ENCODE data around the gene TBX4.
"Not testable (repeated sequence)": the region's sequence is repeated elsewhere in the genome, so short reads cannot be mapped to it uniquely, and the experiment has no call there.

TBX4 gene

DNA sequence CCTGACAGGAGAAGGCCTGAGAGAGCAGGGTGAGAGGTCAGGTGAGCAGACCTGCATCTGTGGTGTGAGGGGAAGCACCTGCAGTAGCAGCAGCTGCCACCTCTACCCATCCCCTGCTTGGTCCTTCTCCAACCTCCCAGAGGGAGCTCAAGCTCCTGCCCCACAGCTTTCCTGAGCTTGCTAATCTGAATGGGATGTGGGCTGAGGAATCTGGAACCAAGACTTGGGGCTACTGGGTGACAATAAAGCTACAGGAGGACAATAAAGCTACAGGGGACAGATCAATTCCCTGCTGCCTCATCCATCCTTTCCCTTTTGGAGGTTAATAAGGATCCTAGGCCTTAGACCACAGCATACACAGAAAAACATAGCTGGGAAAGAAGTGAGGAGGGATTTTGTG, 4.9 kb upstream of the TBX4 start:
- H4K8ac ChIP-seq (ENCODE audit: low read depth, low read length), result no peak overlapping the region
- no peak overlapping the region for H3K18ac ChIP-seq (ENCODE audit: low read length)
- no peak overlapping the region for H3K27ac ChIP-seq (replicated peaks; ENCODE audit: low read length)
- H3K27me3 ChIP-seq (ENCODE audit: control insufficient read depth in 3 of 3, insufficient read depth in 3 of 3, low read depth in 1 of 3, low read length in 3 of 3), result peaks cover 13 to 86% (median 24%) of the 10 kb centered on the region in 3 experiments
- H3K9me3 ChIP-seq (replicated peaks in 1 of 2; ENCODE audit: control insufficient read depth in 2 of 2, insufficient read depth in 1 of 2, low read depth in 1 of 2, low read length in 2 of 2), result peaks cover 0 to 7% of the 10 kb centered on the region in 2 donors
- no peak overlapping the region for H2BK120ac ChIP-seq (ENCODE audit: low read depth, low read length)
- H3K4me3 ChIP-seq (ENCODE audit: low read length in 2 of 2), result no peak overlapping the region
- H3K79me1 ChIP-seq (ENCODE audit: low read depth, low read length), result no peaks in the 10 kb centered on the region
- H2BK5ac ChIP-seq (ENCODE audit: low read length), result no peak overlapping the region
- no peak overlapping the region for H3K4me2 ChIP-seq (ENCODE audit: insufficient read depth, low read length, poor library complexity, severe bottlenecking)
- DNase-seq (ENCODE audit: low spot score), result no peak
- H2AK5ac ChIP-seq (ENCODE audit: low read depth, low read length), result no peak overlapping the region
- no peaks in the 10 kb centered on the region for H3K36me3 ChIP-seq (replicated peaks in 1 of 2; ENCODE audit: control insufficient read depth in 2 of 2, insufficient read depth in 2 of 2, low read length in 2 of 2)
- H3K14ac ChIP-seq (ENCODE audit: low read length), result no peak overlapping the region
- H3K9ac ChIP-seq (ENCODE audit: low read depth, low read length, poor library complexity), result no peak overlapping the region
- H3K23ac ChIP-seq (ENCODE audit: low read depth, low read length, poor library complexity), result no peak overlapping the region
- H2AFZ ChIP-seq (ENCODE audit: low read length), result no peak overlapping the region
- H2BK12ac ChIP-seq (ENCODE audit: low read length), result no peak overlapping the region
- H2BK15ac ChIP-seq (ENCODE audit: low read length), result no peak overlapping the region
- H3K4ac ChIP-seq (ENCODE audit: low read length), result no peak overlapping the region
- H4K91ac ChIP-seq (ENCODE audit: low read depth, low read length, poor library complexity), result no peak overlapping the region
- H3K4me1 ChIP-seq (ENCODE audit: control insufficient read depth in 2 of 2, insufficient read depth in 1 of 2, low read depth in 1 of 2, low read length in 2 of 2), result peaks cover 1 to 3% of the 10 kb centered on the region in 2 donors

DNA sequence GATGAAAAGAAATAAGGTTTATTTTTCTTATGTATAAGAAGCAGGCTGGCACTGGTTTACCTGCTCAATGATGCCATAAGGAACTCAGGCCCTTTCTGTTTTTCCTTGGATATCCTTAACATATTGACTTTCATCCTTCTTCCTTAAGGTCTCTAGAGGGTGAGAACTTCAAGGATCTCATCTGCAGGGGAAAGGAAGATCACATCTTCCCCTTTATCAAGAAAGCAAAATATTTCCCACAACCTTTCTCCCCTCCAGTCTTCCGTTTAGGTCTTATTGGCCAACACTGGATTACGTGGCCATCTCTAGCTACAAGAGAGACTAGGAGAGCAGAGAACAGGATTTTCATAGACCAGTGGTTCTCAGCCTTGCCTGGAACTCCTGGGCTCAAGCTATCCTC, 4.2 kb upstream of the TBX4 start:
- no peak for DNase-seq (ENCODE audit: low spot score)
- no peak overlapping the region for H2BK120ac ChIP-seq (ENCODE audit: low read depth, low read length)
- no peak overlapping the region for H3K4me2 ChIP-seq (ENCODE audit: insufficient read depth, low read length, poor library complexity, severe bottlenecking)
- no peak overlapping the region for H3K4ac ChIP-seq (ENCODE audit: low read length)
- H3K27ac ChIP-seq (replicated peaks; ENCODE audit: low read length), result no peak overlapping the region
- no peak overlapping the region for H2AK5ac ChIP-seq (ENCODE audit: low read depth, low read length)
- H2BK15ac ChIP-seq (ENCODE audit: low read length), result no peak overlapping the region
- no peak overlapping the region for H3K14ac ChIP-seq (ENCODE audit: low read length)
- no peak overlapping the region for H3K9ac ChIP-seq (ENCODE audit: low read depth, low read length, poor library complexity)
- no CpG with 5 or more reads among the region's 2 CpGs for WGBS, 2 donors (ENCODE audit: extremely low coverage in 2 of 2, insufficient read length in 2 of 2, insufficient replicate concordance in 1 of 2)
- peaks cover 3 to 5% of the 10 kb centered on the region in 2 donors for H3K4me1 ChIP-seq (ENCODE audit: control insufficient read depth in 2 of 2, insufficient read depth in 1 of 2, low read depth in 1 of 2, low read length in 2 of 2)
- H3K23ac ChIP-seq (ENCODE audit: low read depth, low read length, poor library complexity), result no peak overlapping the region
- peaks cover 18 to 90% (median 30%) of the 10 kb centered on the region in 3 experiments for H3K27me3 ChIP-seq (ENCODE audit: control insufficient read depth in 3 of 3, insufficient read depth in 3 of 3, low read depth in 1 of 3, low read length in 3 of 3)
- no peak overlapping the region for H4K8ac ChIP-seq (ENCODE audit: low read depth, low read length)
- no peak overlapping the region for H2AFZ ChIP-seq (ENCODE audit: low read length)
- H4K91ac ChIP-seq (ENCODE audit: low read depth, low read length, poor library complexity), result no peak overlapping the region
- H3K79me1 ChIP-seq (ENCODE audit: low read depth, low read length), result no peaks in the 10 kb centered on the region
- peaks cover 0 to 7% of the 10 kb centered on the region in 2 donors for H3K9me3 ChIP-seq (replicated peaks in 1 of 2; ENCODE audit: control insufficient read depth in 2 of 2, insufficient read depth in 1 of 2, low read depth in 1 of 2, low read length in 2 of 2)
- H3K36me3 ChIP-seq (replicated peaks in 1 of 2; ENCODE audit: control insufficient read depth in 2 of 2, insufficient read depth in 2 of 2, low read length in 2 of 2), result no peaks in the 10 kb centered on the region
- H2BK12ac ChIP-seq (ENCODE audit: low read length), result no peak overlapping the region
- H3K18ac ChIP-seq (ENCODE audit: low read length), result no peak overlapping the region
- H3K4me3 ChIP-seq (ENCODE audit: low read length in 2 of 2), result no peak overlapping the region
- no peak overlapping the region for H2BK5ac ChIP-seq (ENCODE audit: low read length)

DNA sequence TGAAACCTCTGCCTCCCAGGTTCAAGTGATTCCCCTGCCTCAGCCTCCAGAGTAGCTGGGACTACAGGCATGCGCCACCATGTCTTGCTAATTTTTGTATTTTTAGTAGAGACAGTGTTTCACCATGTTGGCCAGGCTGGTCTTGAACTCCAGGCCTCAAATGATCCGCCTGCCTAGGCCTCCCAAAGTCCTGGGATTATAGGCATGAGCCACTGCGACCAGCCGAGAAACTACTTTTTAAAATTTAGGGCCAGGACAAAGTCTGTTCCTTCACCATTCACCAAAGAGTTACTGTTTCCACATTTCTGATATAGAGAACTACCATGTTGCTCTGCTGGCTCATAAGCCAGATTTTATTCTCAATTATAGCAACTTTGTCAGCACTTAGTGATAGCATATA, 3.1 kb upstream of the TBX4 start:
- not testable (repeated sequence) for H3K4me3 ChIP-seq (ENCODE audit: low read length in 2 of 2); H3K14ac ChIP-seq (ENCODE audit: low read length); H3K4me2 ChIP-seq (ENCODE audit: insufficient read depth, low read length, poor library complexity, severe bottlenecking); H3K18ac ChIP-seq (ENCODE audit: low read length); H2BK15ac ChIP-seq (ENCODE audit: low read length); H4K91ac ChIP-seq (ENCODE audit: low read depth, low read length, poor library complexity); H2BK12ac ChIP-seq (ENCODE audit: low read length); H4K8ac ChIP-seq (ENCODE audit: low read depth, low read length); H3K9me3 ChIP-seq (replicated peaks in 1 of 2; ENCODE audit: control insufficient read depth in 2 of 2, insufficient read depth in 1 of 2, low read depth in 1 of 2, low read length in 2 of 2); H3K27ac ChIP-seq (replicated peaks; ENCODE audit: low read length); H3K4ac ChIP-seq (ENCODE audit: low read length); DNase-seq (ENCODE audit: low spot score); H3K79me1 ChIP-seq (ENCODE audit: low read depth, low read length); H3K36me3 ChIP-seq (replicated peaks in 1 of 2; ENCODE audit: control insufficient read depth in 2 of 2, insufficient read depth in 2 of 2, low read length in 2 of 2); H2BK120ac ChIP-seq (ENCODE audit: low read depth, low read length); H2BK5ac ChIP-seq (ENCODE audit: low read length); H3K23ac ChIP-seq (ENCODE audit: low read depth, low read length, poor library complexity); H3K9ac ChIP-seq (ENCODE audit: low read depth, low read length, poor library complexity); H2AFZ ChIP-seq (ENCODE audit: low read length); H3K4me1 ChIP-seq (ENCODE audit: control insufficient read depth in 2 of 2, insufficient read depth in 1 of 2, low read depth in 1 of 2, low read length in 2 of 2); H2AK5ac ChIP-seq (ENCODE audit: low read depth, low read length)
- peaks cover 18 to 96% (median 34%) of the 10 kb centered on the region in 3 experiments for H3K27me3 ChIP-seq (ENCODE audit: control insufficient read depth in 3 of 3, insufficient read depth in 3 of 3, low read depth in 1 of 3, low read length in 3 of 3)
- WGBS, 2 donors (ENCODE audit: extremely low coverage in 2 of 2, insufficient read length in 2 of 2, insufficient replicate concordance in 1 of 2), result no CpG with 5 or more reads among the region's 4 CpGs

DNA sequence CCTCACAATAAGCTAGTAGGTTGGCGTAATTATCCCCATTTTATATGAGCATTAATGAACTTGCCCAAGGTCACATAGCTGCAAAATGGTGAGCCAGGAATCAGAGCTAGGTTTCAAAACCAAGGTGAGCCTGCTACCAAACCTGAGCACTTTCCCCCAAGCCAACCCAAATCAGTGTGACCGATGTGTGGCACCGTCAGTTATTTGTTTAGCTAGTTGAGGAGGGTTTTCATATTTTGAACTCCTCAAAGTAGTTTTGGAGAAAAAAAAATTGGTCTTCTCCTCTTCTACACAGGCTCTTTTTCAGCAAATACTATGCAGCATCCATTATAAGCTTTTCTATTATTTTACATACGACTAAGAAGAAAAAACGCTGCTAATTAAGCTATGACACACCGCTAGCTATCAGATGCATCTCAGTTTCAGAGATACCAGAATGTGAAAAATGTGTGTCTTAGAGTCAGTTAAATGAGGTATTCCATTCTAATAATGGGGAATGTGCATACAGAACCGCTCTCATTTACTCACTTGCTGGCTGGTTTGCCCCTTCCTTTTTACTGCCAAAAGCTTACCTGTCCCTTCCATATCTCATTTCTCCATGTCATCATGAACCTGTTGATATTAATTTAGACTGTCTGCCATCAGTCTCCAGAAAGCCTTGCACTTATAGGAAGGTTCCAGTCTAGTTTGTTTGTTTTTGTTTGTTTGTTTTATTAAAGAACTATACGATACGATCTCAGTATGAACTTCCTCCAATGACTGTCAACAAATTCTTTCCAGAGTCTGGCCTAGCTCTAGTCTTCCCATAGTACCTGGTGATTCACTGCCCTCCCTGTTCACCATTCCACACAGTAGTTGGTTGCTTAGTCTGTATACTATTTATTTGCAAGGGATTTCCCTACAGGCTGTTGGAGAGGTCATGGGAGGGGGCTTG, 2.2 kb upstream of the TBX4 start:
- H3K14ac ChIP-seq (ENCODE audit: low read length), result no peak overlapping the region
- no CpG with 5 or more reads among the region's 9 CpGs for WGBS, 2 donors (ENCODE audit: extremely low coverage in 2 of 2, insufficient read length in 2 of 2, insufficient replicate concordance in 1 of 2)
- H2BK5ac ChIP-seq (ENCODE audit: low read length), result no peak overlapping the region
- no peak overlapping the region for H2AFZ ChIP-seq (ENCODE audit: low read length)
- H2BK12ac ChIP-seq (ENCODE audit: low read length), result no peak overlapping the region
- no peak overlapping the region for H2BK120ac ChIP-seq (ENCODE audit: low read depth, low read length)
- no peak overlapping the region for H3K4me2 ChIP-seq (ENCODE audit: insufficient read depth, low read length, poor library complexity, severe bottlenecking)
- H3K9me3 ChIP-seq (replicated peaks in 1 of 2; ENCODE audit: control insufficient read depth in 2 of 2, insufficient read depth in 1 of 2, low read depth in 1 of 2, low read length in 2 of 2), result peaks cover 0 to 7% of the 10 kb centered on the region in 2 donors
- H4K91ac ChIP-seq (ENCODE audit: low read depth, low read length, poor library complexity), result no peak overlapping the region
- no peak overlapping the region for H3K18ac ChIP-seq (ENCODE audit: low read length)
- DNase-seq (ENCODE audit: low spot score), result no peak
- no peak overlapping the region for H3K4ac ChIP-seq (ENCODE audit: low read length)
- no peak overlapping the region for H4K8ac ChIP-seq (ENCODE audit: low read depth, low read length)
- no peak overlapping the region for H3K27ac ChIP-seq (replicated peaks; ENCODE audit: low read length)
- H2BK15ac ChIP-seq (ENCODE audit: low read length), result no peak overlapping the region
- H3K27me3 ChIP-seq (ENCODE audit: control insufficient read depth in 3 of 3, insufficient read depth in 3 of 3, low read depth in 1 of 3, low read length in 3 of 3), result peaks cover 27 to 96% (median 43%) of the 10 kb centered on the region in 3 experiments
- H3K36me3 ChIP-seq (replicated peaks in 1 of 2; ENCODE audit: control insufficient read depth in 2 of 2, insufficient read depth in 2 of 2, low read length in 2 of 2), result no peaks in the 10 kb centered on the region
- no peak overlapping the region for H3K9ac ChIP-seq (ENCODE audit: low read depth, low read length, poor library complexity)
- H3K79me1 ChIP-seq (ENCODE audit: low read depth, low read length), result no peaks in the 10 kb centered on the region
- H3K4me3 ChIP-seq (ENCODE audit: low read length in 2 of 2), result no peak overlapping the region
- H3K23ac ChIP-seq (ENCODE audit: low read depth, low read length, poor library complexity), result no peak overlapping the region
- peaks cover 6 to 7% of the 10 kb centered on the region in 2 donors for H3K4me1 ChIP-seq (ENCODE audit: control insufficient read depth in 2 of 2, insufficient read depth in 1 of 2, low read depth in 1 of 2, low read length in 2 of 2)
- H2AK5ac ChIP-seq (ENCODE audit: low read depth, low read length), result no peak overlapping the region
